ENCODE data around the gene FLOT2.
A peak's percentile ranks its signal among the peaks of the same experiment; 100 is the strongest.

Gene FLOT2

GRCh38 chr17:28871056-28871579 is 26.4 kb downstream of the FLOT2 start:
- TF ChIP-seq CTCF (IDR thresholded peaks at IDR 0.05; ENCODE audit: insufficient read depth, low read depth, low read length, missing control alignments): no peak
- peak; percentile 95 for DNase-seq (ENCODE audit: low read depth)
- H3K4me3 ChIP-seq (ENCODE audit: low read depth, low read length): no peak overlapping the region

- DNase-seq (ENCODE audit: low read depth): no peak
- H3K4me3 ChIP-seq (ENCODE audit: low read depth, low read length): no peak overlapping the region
- TF ChIP-seq CTCF (IDR thresholded peaks at IDR 0.05; ENCODE audit: insufficient read depth, low read depth, low read length, missing control alignments): no peak
Measured at GRCh38 chr17:28867276-28867675, 30.3 kb downstream of the FLOT2 start.

GRCh38 chr17:28865946-28866752 is 31.4 kb downstream of the FLOT2 start:
- DNase-seq (ENCODE audit: low read depth): peak; percentile 29
- H3K4me3 ChIP-seq (ENCODE audit: low read depth, low read length): no peak overlapping the region
- TF ChIP-seq CTCF (IDR thresholded peaks at IDR 0.05; ENCODE audit: insufficient read depth, low read depth, low read length, missing control alignments): no peak

GRCh38 chr17:28864991-28865849 is 32.3 kb downstream of the FLOT2 start:
- TF ChIP-seq CTCF (IDR thresholded peaks at IDR 0.05; ENCODE audit: insufficient read depth, low read depth, low read length, missing control alignments): no peak

GRCh38 chr17:28863953-28864352 is 33.6 kb downstream of the FLOT2 start:
- H3K4me3 ChIP-seq (ENCODE audit: low read depth, low read length): no peak overlapping the region
- no peak for DNase-seq (ENCODE audit: low read depth)
- no peak for TF ChIP-seq CTCF (IDR thresholded peaks at IDR 0.05; ENCODE audit: insufficient read depth, low read depth, low read length, missing control alignments)

More at GRCh38 chr17:28864991-28865849, 32.3 kb downstream of the FLOT2 start:
- no peak overlapping the region for H3K4me3 ChIP-seq (ENCODE audit: low read depth, low read length)
- DNase-seq (ENCODE audit: low read depth): no peak

GRCh38 chr17:28862561-28862960 is 35.0 kb downstream of the FLOT2 start:
- DNase-seq (ENCODE audit: low read depth): no peak
- TF ChIP-seq CTCF (IDR thresholded peaks at IDR 0.05; ENCODE audit: insufficient read depth, low read depth, low read length, missing control alignments): no peak
- H3K4me3 ChIP-seq (ENCODE audit: low read depth, low read length): no peak overlapping the region
